Measurements from ENCODE around the gene WDR90.

The WDR90 gene

GRCh38 chr16:662095-662494 is 12.9 kb downstream of the WDR90 start:
- H3K4me3 ChIP-seq (ENCODE audit: low read length): no peak overlapping the region
- DNase-seq (ENCODE audit: low read depth): no peak
- no peak for TF ChIP-seq CTCF (IDR thresholded peaks at IDR 0.05; ENCODE audit: insufficient read depth, low read depth, low read length, missing control alignments)

GRCh38 chr16:662597-662996 is 13.4 kb downstream of the WDR90 start:
- no peak overlapping the region for H3K4me3 ChIP-seq (ENCODE audit: low read length)
- TF ChIP-seq CTCF (IDR thresholded peaks at IDR 0.05; ENCODE audit: insufficient read depth, low read depth, low read length, missing control alignments): no peak
- DNase-seq (ENCODE audit: low read depth): no peak

- DNase-seq (ENCODE audit: low read depth): no peak
- no peak overlapping the region for H3K4me3 ChIP-seq (ENCODE audit: low read length)
- TF ChIP-seq CTCF (IDR thresholded peaks at IDR 0.05; ENCODE audit: insufficient read depth, low read depth, low read length, missing control alignments): no peak
Measured at GRCh38 chr16:666572-666971, 17.4 kb downstream of the WDR90 start.

GRCh38 chr16:667113-667779 is 18.1 kb downstream of the WDR90 start:
- TF ChIP-seq CTCF (IDR thresholded peaks at IDR 0.05; ENCODE audit: insufficient read depth, low read depth, low read length, missing control alignments): no peak
- no peak for DNase-seq (ENCODE audit: low read depth)
- no peak overlapping the region for H3K4me3 ChIP-seq (ENCODE audit: low read length)

- DNase-seq (ENCODE audit: low read depth): peak; percentile 94
- peak within 1 kb of the TSS; percentile 76 for H3K4me3 ChIP-seq (ENCODE audit: low read length)
- peak; percentile 33 for TF ChIP-seq CTCF (IDR thresholded peaks at IDR 0.05; ENCODE audit: insufficient read depth, low read depth, low read length, missing control alignments)
Measured at GRCh38 chr16:667780-668518, 18.8 kb downstream of the WDR90 start, which contains the start of gene RHOT2. RHOT2 (plus strand) TSS chr16:668132; CDS start chr16:668200, 68 bp downstream.

GRCh38 chr16:668519-669171 is 19.5 kb downstream of the WDR90 start:
- TF ChIP-seq CTCF (IDR thresholded peaks at IDR 0.05; ENCODE audit: insufficient read depth, low read depth, low read length, missing control alignments): no peak
- DNase-seq (ENCODE audit: low read depth): no peak
- peak overlapping the region; percentile 76 for H3K4me3 ChIP-seq (ENCODE audit: low read length)

Data from epithelial cell of esophagus (primary cell).